B cell (primary cell): ENCODE results near the gene ANXA1. TPM values are rescaled to one million over a fixed set of nuclear protein-coding genes. Genes with fewer than 3 reads are reported as not detected.

Experiments used
- ATAC-seq: fragments of 200-7000 bp; cut with Tn5 transposase; one replicate; pipeline ENCODE4 v1.10.0; 2021; ENCODE audit warnings: low read depth, mild to moderate bottlenecking, moderate number of reproducible peaks, moderate library complexity
- CTCF ChIA-PET: fragments of 350-600 bp; sonication (Branson Sonifier 250); formaldehyde crosslinking; loops from one replicate; lab custom pipeline; 2021; ENCODE audit warnings: antibody characterized with exemption, inconsistent platforms; lab: Charles Lee
- POLR2A ChIA-PET: fragments of 350-600 bp; sonication (Branson Sonifier 250); formaldehyde crosslinking; loops from one replicate; lab custom pipeline; 2021; ENCODE audit warnings: antibody characterized with exemption; lab: Charles Lee
- DNase-seq: peaks from one replicate; pipeline ENCODE4 v3.0.0; 2013
- H2AFZ ChIP-seq: 2 replicates; pipeline ENCODE4 v1.6.1; 2012; ENCODE audit warnings: mild to moderate bottlenecking, low read depth, low read length; ENCODE audit not compliant: insufficient read depth, poor library complexity, severe bottlenecking
- H3K27ac ChIP-seq, 2 donors: 1 replicate in 1 of 2; 2 replicates in 1 of 2; pipeline ENCODE4 v1.5.1; 2012 to 2013; ENCODE audit warnings: low read length in 2 of 2, mild to moderate bottlenecking in 2 of 2, moderate library complexity in 1 of 2
- H3K27me3 ChIP-seq, 4 experiments: fragments of 200-600 bp in 1 of 4; sonication (generic) in 1 of 4; replicated peaks in 1 of 4; 1 replicate in 2 of 4; 2 replicates in 2 of 4; pipeline versions ENCODE4 v1.6.1 to v1.7.0; 2013 to 2016; ENCODE audit warnings: low read length in 3 of 4, mild to moderate bottlenecking in 2 of 4, mixed read lengths in 1 of 4, moderate library complexity in 1 of 4; ENCODE audit not compliant: insufficient read depth in 4 of 4, control insufficient read depth in 3 of 4; ENCODE audit errors: control extremely low read depth in 1 of 4
- H3K36me3 ChIP-seq, 2 experiments: replicated peaks in 1 of 2; 1 replicate in 1 of 2; 2 replicates in 1 of 2; pipeline versions ENCODE4 v1.6.1 to v1.7.1; 2013; ENCODE audit warnings: low read length in 1 of 2; ENCODE audit not compliant: insufficient read depth in 2 of 2, control insufficient read depth in 1 of 2; ENCODE audit errors: control extremely low read depth in 1 of 2, extremely low read depth in 1 of 2
- H3K4me1 ChIP-seq, 2 donors: fragments of 200-600 bp in 1 of 2; sonication (generic) in 1 of 2; 1 replicate in 1 of 2; 2 replicates in 1 of 2; pipeline versions ENCODE4 v1.5.1 to v1.6.1; 2013 to 2017; ENCODE audit warnings: low read length in 2 of 2; ENCODE audit not compliant: control insufficient read depth in 2 of 2, insufficient read depth in 2 of 2
- H3K4me2 ChIP-seq: replicated peaks from 2 replicates; pipeline ENCODE3; 2012; ENCODE audit warnings: mild to moderate bottlenecking, low read depth, low read length; ENCODE audit not compliant: poor library complexity, severe bottlenecking
- H3K4me3 ChIP-seq, 5 experiments: fragments of 200-600 bp in 1 of 5; sonication (generic) in 1 of 5; 1 replicate in 3 of 5; 2 replicates in 2 of 5; pipeline versions ENCODE4 v1.5.1 to v1.7.0; 2011 to 2016; ENCODE audit warnings: low read length in 4 of 5, mild to moderate bottlenecking in 4 of 5, low read depth in 2 of 5, control low read depth in 1 of 5, moderate library complexity in 1 of 5; ENCODE audit not compliant: insufficient read depth in 1 of 5; ENCODE audit errors: control extremely low read depth in 1 of 5, extremely low read depth in 1 of 5
- H3K79me2 ChIP-seq: fragments of 200-600 bp; sonication (generic); one replicate; pipeline ENCODE4 v1.6.0; 2016; ENCODE audit warnings: low read length; ENCODE audit not compliant: control insufficient read depth, insufficient read depth
- H3K9ac ChIP-seq: fragments of 200-600 bp; sonication (generic); 2 replicates; pipeline ENCODE4 v1.6.1; 2017; ENCODE audit warnings: mild to moderate bottlenecking, low read length, moderate library complexity
- H3K9me3 ChIP-seq, 3 donors: one replicate each; pipeline versions ENCODE4 v1.6.1 to v1.7.1; 2013; ENCODE audit warnings: low read length in 2 of 3; ENCODE audit not compliant: control insufficient read depth in 2 of 3, insufficient read depth in 1 of 3; ENCODE audit errors: control extremely low read depth in 1 of 3
- H4K20me1 ChIP-seq: 2 replicates; pipeline ENCODE4 v1.6.0; 2012; ENCODE audit warnings: mild to moderate bottlenecking, low read length; ENCODE audit not compliant: insufficient read depth, control insufficient read depth, poor library complexity, severe bottlenecking
- H3K27ac Mint-ChIP-seq: one replicate; pipeline ENCODE4 v1.8.0; 2021; ENCODE audit warnings: mixed read lengths
- H3K27me3 Mint-ChIP-seq: one replicate; pipeline ENCODE4 v1.8.0; 2021; ENCODE audit warnings: mixed read lengths
- H3K4me1 Mint-ChIP-seq: one replicate; pipeline ENCODE4 v1.8.0; 2021; ENCODE audit warnings: mixed read lengths
- H3K4me3 Mint-ChIP-seq: one replicate; pipeline ENCODE4 v1.8.0; 2021; ENCODE audit warnings: mixed read lengths
- H3K9me3 Mint-ChIP-seq: one replicate; pipeline ENCODE4 v1.8.0; 2022; ENCODE audit warnings: mixed read lengths; ENCODE audit not compliant: insufficient read depth
- CTCF ChIP-seq: fragments of 200-600 bp; IDR thresholded peaks from one replicate; pipeline ENCODE4 v1.8.0; 2022; ENCODE audit warnings: antibody characterized with exemption, mild to moderate bottlenecking
- EZH2 ChIP-seq: IDR thresholded peaks from 2 replicates; pipeline ENCODE4 v1.6.1; 2012; ENCODE audit warnings: borderline replicate concordance, low read depth, mild to moderate bottlenecking, moderate library complexity, low read length; ENCODE audit not compliant: insufficient read depth, poor library complexity, severe bottlenecking
- WGBS: methylation state at CpG from one replicate; pipeline ENCODE4 v1.1.5; 2013; ENCODE audit warnings: missing lambda C conversion rate; ENCODE audit not compliant: insufficient coverage; 5-methylcytosine and 5-hydroxymethylcytosine counted together
- intact Hi-C: fragments of 100-400 bp; cut with micrococcal nuclease; formaldehyde crosslinking; loops from one replicate; pipeline ENCODE4 v1.10.0; 2022
- polyA plus RNA-seq: library from polyadenylated mRNA; depleted of rRNA; stranded (reverse); fragments of >200 nt; gene quantifications from 2 replicates; pipeline ENCODE4 v1.2.3, GENCODE V29; 2012
- total RNA-seq, 2 donors: library from RNA; stranded (reverse); fragments of 120-200 nt in 1 of 2; gene quantifications; 1 replicate in 1 of 2; 2 replicates in 1 of 2; pipeline versions ENCODE4 v1.2.3 to v1.2.4, GENCODE V29; 2013 to 2022

Gene ANXA1
- total and polyA plus RNA-seq, 2 donors (not counting 1 experiment from before 2014, with no cell fraction given) = 0.99 to 15.4 TPM

DNA sequence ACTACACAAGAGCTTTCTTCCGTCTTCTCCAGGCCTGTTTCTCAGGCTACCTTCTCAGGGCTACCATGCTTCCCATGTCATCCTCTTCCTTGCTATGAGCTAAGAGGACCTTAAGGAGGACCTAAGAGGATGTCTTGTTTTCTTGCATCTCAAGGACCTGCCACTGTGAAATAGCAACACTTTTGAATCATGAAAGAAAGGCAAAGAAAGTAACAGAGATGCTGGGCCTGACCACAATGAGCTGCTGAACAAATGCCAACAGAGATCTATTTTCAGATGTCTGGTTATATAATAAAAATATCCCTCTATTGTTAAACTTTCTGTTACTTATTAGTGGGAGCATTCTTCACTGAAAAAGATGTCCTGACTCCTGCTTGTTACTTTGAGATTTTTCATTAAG, 36.7 kb upstream of the ANXA1 start:
- no peaks in the 10 kb centered on the region for H3K36me3 ChIP-seq
- no peaks in the 10 kb centered on the region for H3K27me3 ChIP-seq
- no peak overlapping the region for H3K9ac ChIP-seq
- H3K9me3 ChIP-seq = no peaks in the 10 kb centered on the region
- intact Hi-C loops = no loop called here
- no peak overlapping the region for H2AFZ ChIP-seq
- no peak overlapping the region for H3K4me2 ChIP-seq
- H3K27ac ChIP-seq = no peak overlapping the region
- H3K4me3 Mint-ChIP-seq = no peak overlapping the region
- no peak overlapping the region for H3K27ac Mint-ChIP-seq
- no peaks in the 10 kb centered on the region for H3K4me1 ChIP-seq
- ATAC-seq = no peak
- H4K20me1 ChIP-seq = no peaks in the 10 kb centered on the region
- TF ChIP-seq CTCF (no peak), EZH2 (no peak)
- H3K27me3 Mint-ChIP-seq = peaks cover 7% of the 10 kb centered on the region
- H3K4me1 Mint-ChIP-seq = no peaks in the 10 kb centered on the region
- no peaks in the 10 kb centered on the region for H3K9me3 Mint-ChIP-seq
- CTCF ChIA-PET = no interaction called here
- no peak for DNase-seq
- H3K4me3 ChIP-seq = no peak overlapping the region
- no peaks in the 10 kb centered on the region for H3K79me2 ChIP-seq
- WGBS = no CpG with 5 or more reads among the region's 1 CpG
- POLR2A ChIA-PET = no interaction called here

GRCh38 chr9:73116031-73116430, 35.6 kb upstream of the ANXA1 start:
- no peaks in the 10 kb centered on the region for H3K9me3 ChIP-seq
- Mint-ChIP-seq H3K27me3 (peaks cover 7% of the 10 kb centered on the region), H3K27ac (no peak overlapping the region), H3K4me3 (no peak overlapping the region), H3K9me3 (no peaks in the 10 kb centered on the region), H3K4me1 (no peaks in the 10 kb centered on the region)
- CTCF ChIA-PET = no interaction called here
- POLR2A ChIA-PET = no interaction called here
- H3K27ac ChIP-seq = no peak overlapping the region
- TF ChIP-seq CTCF (no peak), EZH2 (no peak)
- no peak overlapping the region for H3K4me2 ChIP-seq
- no peaks in the 10 kb centered on the region for H3K27me3 ChIP-seq
- DNase-seq (no peak), ATAC-seq (no peak)
- no peaks in the 10 kb centered on the region for H4K20me1 ChIP-seq
- intact Hi-C loops = no loop called here
- WGBS = no CpG with 5 or more reads among the region's 1 CpG
- H3K9ac ChIP-seq = no peak overlapping the region
- H3K79me2 ChIP-seq = no peaks in the 10 kb centered on the region
- H3K4me1 ChIP-seq = no peaks in the 10 kb centered on the region
- H2AFZ ChIP-seq = no peak overlapping the region
- no peaks in the 10 kb centered on the region for H3K36me3 ChIP-seq
- H3K4me3 ChIP-seq = no peak overlapping the region
